Activated gamma-delta T cell treated with anti-CD3 and anti-CD28 coated beads, Interleukin-2, amount 50 U/mL, for 16 hours (primary cell): ENCODE results near the gene LDLRAD3.
"Not testable (repeated sequence)": the region's sequence is repeated elsewhere in the genome, so short reads cannot be mapped to it uniquely, and the experiment has no call there.

Experiments
- DNase-seq: peaks from one replicate; pipeline ENCODE4 v3.0.0-alpha.2; 2020; ENCODE audit warnings: low read depth

LDLRAD3 gene

DNA sequence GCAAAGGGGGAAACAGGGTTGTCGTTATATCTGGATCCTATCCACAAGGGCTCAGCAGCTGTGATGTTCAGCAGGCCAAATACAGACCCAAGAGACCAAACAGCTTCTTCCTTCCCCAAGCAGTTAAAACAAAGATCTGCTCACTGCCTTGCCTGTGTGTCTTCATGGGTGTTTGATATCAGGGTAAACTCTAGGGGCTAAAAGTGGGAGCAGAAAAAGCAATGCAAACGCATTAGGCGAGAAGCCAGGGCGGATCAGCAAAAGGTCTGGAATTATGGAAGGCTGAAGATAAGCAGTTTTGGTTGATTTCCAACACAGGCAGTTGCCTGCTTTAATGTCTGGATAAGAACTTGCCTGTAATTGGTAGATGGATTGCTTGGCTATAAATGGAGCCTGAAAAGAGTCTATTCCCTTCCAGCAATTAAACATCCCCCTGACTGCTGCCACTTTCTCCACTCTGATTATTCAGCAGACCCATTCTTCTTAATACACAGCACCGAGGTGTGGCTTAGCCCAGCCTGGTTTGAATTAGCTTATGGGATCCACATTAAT lies 219.1 kb downstream of the LDLRAD3 start:
- DNase-seq, result no peak

DNA sequence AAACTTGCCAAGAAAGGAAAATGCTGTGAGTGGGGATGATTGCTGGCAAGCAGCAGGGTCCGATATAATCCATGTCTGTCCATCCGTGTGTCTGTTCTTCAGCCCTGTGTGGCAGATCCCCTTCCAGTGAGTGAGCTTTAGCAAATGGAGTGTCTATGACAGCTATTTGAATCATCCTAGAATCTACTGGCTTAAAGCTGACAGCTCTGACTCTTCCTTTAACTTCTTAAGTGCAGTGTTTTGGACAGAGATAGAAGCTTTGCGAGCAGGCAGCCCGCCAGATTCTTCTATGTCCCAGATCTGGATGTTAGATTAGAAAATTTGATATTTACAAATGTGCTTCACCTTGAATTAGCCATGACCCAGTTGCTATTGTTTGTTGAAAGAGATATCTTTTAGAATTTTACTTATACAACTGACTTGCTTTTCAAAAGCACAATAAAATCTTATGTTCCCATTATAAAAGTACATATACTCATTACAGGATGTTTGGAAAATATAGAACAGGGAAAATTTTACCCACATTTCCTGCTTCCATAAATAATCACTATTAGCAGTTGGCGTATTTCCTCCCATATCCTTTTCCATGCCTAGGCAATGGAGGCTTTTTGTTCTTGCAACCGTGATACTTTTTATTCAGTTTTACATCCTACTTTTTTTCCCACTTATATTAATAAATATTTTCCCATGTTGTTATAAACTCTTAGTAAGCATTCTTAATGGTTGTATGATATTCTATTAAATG lies 220.8 kb downstream of the LDLRAD3 start:
- no peak for DNase-seq

DNA sequence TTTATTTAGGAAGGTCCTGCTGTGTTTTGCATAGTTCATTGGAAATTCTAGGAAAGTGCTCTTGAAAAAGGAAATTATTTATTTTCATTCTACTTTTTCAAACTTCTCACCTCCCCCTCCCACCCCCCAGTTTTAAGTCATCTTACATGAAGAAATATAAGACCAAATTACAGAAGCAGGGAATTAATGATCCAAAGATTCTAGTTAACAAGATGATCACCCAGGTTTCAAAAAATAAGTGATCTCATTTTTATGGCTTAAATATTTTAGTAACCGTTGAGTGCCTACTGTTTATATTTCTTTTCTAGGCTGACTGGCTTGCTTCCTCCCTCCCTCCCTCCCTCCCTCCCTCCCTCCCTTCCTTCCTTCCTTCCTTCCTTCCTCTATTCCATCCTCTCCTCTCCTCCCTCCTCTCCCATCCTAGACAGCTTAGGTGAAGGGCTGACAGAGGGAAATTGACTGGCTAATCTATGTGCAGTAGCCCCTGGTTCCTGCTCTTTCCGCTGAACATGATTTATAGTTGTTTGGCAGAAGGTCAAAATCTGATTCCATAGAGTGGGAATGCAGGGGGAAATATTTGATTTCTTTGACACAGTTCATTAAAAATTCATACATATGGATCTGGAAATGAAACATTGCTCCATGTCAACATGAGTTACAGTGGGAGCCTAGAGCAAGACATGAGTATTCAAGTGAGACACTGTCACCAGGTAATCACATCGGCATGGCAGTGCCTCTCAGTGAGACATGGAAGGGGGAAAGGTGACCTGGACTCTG lies 221.9 kb downstream of the LDLRAD3 start:
- DNase-seq, result no peak

DNA sequence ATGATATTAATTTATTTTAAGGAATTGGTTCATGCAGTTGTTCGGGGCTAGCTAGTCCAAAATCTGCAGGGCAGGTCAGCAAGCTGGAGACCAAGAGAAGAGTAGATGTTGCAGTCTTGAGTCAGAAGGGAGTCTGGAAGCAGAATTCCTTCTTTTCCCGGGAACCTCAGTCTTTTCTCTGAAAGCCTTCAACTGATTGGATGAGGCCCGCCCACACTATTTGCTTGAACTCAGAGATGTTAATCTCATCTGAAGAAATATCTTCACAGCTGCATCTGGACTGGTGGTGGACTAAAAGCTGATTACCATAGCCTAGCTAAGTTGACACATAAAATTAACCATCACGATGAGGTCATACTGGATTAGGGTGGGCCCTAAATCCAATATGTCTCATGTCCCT lies 223.2 kb downstream of the LDLRAD3 start:
- no peak for DNase-seq

DNA sequence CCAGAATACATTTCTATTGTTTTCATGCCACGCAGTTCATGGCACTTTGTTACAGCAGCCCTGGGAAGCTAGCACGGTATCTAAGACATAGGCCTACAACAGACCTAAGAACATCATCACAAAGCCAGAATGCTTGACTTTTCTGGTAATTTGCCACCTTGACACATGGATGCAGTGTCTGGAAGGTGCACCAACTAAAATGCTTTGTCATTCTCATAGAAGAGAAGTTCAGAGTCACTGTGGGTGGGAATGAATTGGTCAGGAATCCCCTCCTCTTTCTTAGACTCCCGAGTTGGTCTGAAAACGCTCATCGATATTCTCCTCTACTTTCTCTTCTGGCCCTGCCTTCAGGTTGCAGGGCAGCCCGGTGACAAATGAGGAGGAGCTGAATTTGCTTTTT lies 223.9 kb downstream of the LDLRAD3 start:
- no peak for DNase-seq

DNA sequence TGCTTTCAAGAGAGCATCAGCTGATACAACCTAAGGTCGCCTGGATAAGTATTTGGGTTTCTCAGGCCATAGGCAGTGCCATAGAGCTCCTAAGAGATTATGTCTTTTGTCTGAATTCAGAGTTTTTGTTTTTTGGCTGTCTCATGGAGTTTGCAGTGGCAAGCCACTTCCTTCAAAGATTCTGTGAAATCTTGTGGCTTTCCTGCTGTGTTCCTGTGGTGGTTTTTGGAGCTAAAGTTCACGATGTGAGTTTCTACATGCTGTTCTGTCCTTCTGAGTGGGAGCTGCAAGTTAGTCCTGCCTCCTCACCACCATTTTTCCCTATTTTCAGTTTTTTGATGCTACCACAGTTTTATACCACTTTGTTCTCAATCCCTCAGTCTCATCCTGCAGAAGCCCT lies 234.0 kb downstream of the LDLRAD3 start:
- DNase-seq, result no peak

DNA sequence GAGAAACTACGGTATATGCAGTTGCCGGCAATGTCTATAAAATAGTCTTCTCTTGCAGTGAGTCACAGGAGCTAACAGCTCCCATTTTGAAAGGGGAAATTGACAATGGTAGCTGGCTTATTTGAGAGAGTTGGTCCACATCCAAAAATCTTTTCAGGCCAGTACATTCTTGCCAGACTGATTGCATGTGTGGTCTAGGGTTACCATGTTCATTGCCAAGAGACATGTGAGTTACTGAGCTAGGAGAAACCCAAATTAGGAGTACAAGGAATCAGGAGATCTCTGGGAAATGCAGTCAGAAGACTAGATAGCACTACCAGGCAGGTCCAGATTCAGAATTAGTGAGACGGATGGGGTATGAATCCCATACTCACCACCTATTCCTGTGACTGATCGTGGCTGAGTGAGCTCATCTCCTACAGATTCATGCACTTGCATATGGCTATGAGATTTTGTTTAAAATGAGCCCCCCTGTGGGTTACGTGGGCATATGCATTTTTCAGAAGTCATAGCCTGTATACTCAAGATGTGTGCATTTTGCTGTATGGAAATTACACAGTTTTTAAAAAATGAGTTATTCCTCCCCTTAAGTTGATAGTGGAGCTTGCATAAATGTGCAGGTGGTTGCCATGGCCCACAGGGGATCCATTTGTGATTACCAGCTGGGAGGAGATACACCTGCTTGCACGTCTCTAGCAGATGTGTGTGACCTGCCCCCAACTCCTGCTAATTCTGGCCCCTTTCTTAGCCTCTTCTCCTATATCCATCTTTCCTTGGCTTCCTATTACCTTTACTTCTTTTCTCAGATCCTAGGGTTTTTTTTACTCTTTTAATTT lies 242.7 kb downstream of the LDLRAD3 start:
- no peak for DNase-seq

DNA sequence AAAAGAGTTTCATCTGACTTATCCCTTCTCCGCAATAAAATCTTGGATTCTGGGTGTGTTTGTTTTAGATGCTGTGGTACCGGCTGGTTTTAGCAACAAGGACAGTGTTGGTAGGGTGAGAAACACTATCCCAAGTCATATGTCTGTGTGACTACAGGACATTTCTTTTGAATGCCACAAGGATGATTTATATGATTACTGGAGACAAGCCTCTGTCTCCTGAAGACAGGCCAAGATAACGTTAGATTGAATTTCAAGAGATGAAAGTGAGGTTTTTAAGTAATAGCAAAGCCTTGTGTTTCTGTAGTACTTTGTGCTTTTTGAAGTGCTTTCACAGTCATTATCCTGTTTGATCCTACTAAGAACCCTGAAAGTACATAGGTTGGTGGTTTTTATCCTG lies 243.8 kb downstream of the LDLRAD3 start:
- DNase-seq, result no peak

DNA sequence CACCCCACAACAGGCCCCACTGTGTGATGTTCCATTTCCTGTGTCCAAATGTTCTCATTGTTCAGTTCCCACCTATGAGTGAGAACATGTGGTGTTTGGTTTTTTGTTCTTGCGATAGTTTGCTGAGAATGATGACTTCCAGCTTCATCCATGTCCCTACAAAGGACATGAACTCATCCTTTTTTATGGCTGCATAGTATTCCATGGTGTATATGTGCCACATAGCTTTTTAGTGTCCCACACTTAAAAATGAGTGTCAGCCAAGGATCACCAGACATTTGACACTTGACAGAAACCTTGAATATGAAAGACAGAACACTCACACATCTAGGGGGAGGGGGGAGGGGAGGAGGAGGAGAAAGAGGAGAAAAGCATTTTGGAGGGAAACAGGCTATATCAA lies 245.9 kb downstream of the LDLRAD3 start:
- DNase-seq, result not testable (repeated sequence)

DNA sequence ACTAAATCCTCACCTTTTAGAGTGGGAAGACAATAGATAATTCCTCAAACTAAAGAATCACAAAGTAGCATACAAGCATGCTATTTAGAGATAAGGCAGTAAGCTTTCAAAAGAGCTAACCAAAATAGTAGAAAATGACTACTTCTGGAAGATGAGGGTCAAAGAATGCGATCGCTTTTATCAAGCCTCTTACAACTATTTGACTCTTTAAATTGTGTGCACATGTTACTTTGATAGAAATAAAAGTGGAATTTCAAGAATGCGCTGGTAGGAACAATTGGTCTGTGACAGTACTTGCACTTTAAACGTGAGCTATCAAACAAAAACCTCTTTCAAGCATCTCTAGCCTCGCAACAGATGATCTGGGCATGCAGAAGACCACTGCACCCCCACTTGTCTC lies 248.1 kb downstream of the LDLRAD3 start:
- no peak for DNase-seq

DNA sequence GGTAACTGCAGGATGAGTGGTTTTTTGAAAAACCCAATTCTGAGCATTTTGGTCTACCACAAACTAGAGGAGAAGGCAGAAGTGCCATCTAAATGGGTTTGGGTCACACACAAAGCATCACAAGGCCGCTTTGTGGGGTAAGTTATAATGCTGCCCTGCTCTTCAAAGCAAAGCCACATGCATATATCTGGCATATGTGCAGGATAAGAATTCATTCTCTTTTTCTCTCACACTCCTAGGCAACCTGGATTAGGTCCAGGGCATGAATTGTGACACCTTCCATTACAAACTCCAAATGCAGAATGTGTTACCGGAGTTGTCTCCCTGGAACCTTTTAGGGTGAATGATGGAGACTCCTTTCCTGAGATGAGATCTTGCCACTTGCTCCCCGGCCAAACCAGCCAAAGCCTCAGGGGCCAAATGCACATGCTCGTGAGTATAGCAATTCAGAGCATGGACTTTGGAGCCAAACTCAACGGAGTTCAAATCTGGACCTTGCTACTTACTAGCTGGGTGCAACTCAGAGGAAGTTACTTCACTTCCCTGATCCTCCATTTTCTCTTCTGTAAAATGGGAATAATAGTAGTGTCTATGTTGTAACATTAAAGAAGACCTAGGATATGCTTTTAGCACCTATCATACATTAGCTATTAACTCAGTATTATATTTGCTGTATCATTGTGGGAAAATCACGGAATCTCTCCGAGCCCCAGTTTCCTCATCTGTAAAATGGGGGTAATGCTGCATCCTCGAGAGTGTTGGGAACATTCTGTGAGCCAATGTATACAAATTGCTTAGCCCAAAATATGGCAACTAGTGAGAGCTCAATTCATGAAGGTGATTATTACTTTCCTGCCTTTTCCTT lies 248.8 kb downstream of the LDLRAD3 start:
- no peak for DNase-seq

DNA sequence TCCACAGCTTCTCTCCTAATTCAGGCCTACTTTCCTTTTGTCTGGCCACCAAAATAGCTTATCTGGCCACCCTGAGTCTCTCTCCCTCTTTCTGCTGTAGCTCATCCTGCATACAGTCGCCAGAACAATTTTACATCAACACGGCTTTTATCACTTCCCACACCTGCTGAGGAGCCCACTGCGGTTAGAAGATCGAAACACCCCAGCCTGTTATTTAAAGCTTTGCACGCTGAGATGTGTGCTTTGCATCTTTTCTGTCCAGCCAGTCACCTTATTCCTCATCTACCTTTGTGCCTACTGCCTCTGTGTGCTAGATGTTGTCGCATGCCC lies 249.4 kb downstream of the LDLRAD3 start:
- DNase-seq, result no peak

DNA sequence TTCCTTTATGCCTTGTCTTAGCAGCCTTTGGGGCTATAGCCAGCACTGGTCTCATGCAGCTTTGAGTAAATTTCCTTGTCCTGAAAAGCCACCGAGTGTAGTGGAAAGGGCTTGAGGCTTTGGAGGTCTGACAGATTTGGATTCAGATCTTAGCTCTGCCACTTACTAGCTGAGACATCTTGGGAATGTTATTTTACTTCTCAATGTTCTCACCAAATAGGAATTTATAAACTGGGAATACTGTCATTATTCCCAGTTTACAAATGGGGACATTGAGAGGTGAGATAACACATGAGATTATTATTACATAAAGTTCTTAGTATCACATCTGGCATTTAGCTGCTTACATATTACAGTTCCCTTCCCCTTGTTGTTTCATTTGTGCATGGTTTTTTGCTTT lies 249.9 kb downstream of the LDLRAD3 start:
- no peak for DNase-seq

DNA sequence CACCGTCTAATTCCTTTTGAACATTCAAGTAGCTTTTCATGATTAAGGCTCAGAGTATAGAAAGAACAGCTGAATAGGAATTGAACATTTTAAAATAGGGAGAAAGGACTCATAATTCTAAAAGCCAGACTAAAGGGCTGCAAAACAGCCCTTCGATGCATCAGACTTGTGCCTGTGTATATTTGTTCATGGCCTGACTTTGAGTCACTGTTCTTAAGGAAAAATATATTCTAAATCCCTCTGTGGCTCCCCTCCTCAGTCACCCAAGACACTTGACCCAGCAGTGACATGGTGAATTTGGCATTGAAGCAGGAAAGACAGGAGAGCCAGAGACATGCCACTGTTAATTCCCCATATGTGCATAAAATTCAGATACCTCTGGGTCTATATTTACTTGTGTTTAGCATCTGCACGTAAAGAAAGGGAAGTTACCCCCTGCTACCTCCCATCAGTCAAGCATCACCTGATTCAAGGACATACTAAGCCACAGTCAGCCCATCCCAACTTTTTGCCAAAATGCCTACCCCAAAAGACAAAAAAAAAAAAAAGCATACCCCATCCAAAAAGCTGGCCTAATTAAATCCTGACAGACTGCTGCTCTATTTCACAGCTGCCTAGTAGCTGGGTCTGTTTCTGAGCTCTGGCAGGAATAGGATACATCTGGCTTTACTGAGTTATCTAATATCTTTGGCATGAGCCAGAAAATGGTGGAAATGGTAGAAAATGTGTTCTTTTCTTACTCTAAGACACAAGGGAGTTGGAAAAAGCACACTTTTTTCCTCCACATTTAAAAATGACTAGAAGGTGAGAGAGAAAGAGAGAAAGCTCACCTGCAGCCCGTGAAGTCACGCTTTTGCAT lies 251.9 kb downstream of the LDLRAD3 start:
- DNase-seq, result no peak

DNA sequence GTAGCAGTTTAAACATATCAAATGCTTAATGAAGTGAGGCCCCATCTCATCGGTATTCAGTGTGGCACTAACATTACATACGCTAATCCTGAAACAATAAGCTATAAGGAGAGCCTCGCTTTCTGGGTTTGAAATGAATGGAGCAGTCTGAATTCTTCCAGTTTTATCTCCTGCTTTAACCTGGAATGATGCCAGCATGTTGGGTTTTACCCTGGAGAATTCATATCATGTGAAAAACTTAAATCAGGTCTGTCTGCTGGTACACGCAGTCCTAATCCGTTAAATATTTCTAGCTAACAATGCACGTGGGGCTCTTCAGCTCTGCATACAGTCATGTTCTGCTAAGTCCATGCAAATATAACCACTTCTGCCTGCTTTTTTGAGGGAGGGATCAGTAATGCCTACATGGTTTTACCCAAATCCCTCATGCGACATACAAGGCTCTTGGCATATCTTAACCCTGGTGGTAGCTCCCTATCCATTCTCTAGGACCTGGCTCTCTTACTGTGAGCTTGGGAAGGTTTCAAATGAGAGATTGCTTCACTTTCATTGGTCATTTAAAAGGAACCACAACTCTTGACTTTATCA lies 252.6 kb downstream of the LDLRAD3 start:
- DNase-seq, result no peak

DNA sequence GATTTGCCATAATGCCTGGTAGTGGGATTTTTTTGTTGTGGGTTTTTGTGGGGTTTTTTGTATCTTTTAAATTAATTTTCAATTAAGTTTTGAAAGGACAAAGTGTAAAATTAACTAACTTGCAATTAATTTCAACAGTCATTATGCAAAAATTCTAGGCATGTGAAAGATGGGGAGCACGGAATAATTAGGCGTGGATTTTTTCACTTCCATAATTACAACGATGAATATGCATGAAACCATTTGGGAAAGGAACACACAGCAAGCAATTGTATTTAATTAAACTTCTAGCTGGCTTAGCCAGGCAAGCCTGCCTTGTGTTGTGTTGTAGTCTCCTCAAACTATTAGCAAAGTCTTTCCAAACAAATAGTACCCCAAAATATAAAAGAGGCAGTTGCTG lies 257.5 kb downstream of the LDLRAD3 start:
- DNase-seq, result no peak

DNA sequence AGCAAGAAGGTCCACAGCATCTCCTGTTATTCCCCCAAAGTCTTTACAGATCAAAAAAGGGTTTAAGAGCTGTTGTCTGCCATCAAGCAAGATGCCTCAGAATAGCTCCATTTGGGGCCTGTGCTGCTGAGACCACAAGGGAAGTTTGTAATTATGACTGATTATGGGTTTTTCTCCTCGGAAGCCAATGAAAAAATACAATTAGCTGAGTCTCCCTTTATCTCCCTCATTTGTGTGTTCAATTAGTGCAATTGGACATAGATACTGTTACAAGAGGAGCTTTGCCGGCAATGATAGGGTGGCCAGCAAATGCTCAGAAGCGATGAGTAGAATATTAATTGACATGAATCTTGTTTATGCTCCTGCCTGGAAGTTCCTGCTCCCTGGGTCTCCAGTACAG lies 261.7 kb downstream of the LDLRAD3 start:
- DNase-seq, result no peak

DNA sequence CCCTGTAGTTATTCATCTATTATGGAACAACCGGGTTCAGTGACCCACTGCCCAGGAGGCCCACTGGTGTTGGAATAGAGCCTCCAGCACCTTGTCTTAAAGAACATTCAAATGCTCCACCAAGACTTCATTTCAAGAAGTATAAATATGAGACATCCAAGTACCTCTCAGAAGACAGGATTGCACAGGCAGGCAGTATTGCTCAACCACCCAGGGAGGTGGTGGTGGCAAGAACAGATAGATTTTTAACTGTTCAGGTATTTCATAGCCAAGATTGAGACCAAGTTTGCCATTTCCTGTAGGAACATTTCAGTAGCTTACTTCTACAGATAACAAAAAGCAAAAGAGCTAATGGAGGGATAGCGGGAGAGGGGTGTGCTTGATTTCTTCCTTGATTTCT lies 266.7 kb downstream of the LDLRAD3 start:
- DNase-seq, result no peak

DNA sequence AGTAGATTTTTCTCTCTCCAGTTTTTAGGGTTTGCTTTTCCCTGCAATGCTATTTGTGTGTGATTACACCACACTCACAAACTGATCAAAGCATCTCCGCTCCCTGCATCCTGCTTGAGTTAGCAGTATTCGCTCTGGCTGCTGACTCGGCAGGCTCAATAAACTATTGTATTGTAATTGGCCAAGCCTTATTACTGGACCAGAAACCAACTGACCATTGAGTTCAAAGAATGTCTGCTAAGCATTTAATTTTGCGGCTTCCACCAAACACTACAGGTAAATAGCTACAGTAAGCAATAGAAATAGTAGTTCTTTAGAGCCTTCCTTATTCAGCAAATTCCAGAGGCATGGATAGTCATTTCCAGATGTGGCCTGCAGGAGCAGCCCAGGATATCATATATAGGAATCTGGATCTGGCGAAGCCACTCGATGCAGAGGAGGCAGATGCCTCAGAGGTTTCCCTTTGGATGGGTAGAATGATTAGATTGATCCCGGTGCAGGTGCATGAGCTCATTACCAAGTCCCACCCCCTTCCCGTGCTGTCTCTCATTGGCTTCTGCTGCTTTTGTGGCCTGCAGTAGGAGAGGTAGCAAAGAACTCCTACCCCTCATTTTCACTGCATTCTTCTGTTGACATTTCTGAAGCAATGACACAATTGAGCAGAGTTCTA lies 268.0 kb downstream of the LDLRAD3 start:
- no peak for DNase-seq
